Colon (tissue), 2 donors: ENCODE data around the gene GPR142.

Experiments used
- FAIRE-seq: peaks from 2 replicates; lab custom pipeline; 2012; peaks lifted over from hg19 to GRCh38; lab: Jason Lieb, UNC
- donor health status: control.
- donor health status: control.

The GPR142 gene

GRCh38 chr17:74344658-74345057 lies 22.6 kb upstream of the GPR142 start:
- no peak for FAIRE-seq

DNA sequence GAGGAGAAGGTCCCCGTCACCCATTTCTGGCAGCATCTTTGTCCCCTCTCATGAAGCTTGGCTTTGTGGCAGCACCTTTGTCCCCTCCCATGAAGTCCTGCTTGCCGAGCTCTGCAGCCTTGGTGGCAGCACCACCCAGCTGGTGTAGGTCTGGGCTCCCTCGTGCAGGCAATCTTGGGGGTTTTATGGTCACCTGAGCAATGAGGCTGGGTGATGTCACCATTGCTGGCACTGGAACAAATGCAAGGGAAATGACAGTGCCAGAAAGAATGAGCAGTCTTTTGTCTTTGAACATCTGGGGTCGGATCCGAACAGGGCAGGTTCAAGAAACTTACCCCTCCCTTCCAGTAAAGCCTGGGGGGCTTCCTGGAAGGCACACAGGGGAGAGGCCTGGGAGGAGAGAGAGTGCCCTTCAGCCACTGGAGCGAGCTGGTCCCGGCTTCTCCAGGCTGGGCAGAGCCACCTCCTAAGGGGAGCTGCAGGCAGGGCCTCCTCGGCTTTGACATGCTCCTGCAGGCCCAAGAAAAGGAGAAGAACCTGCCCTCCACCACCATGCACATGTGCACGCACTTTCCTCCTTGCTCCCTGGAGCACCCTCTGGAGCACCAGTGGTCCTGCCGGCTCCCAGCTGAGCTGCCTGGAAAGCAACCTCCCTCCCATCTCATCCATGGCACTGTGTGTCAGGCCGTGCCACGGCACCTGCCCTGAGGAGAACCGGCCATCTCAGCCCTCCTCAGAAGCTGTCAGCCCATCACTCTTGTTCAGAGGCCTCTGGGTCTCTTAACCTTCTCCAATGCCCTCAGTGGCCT lies 21.7 kb upstream of the GPR142 start:
- FAIRE-seq: no peak

DNA sequence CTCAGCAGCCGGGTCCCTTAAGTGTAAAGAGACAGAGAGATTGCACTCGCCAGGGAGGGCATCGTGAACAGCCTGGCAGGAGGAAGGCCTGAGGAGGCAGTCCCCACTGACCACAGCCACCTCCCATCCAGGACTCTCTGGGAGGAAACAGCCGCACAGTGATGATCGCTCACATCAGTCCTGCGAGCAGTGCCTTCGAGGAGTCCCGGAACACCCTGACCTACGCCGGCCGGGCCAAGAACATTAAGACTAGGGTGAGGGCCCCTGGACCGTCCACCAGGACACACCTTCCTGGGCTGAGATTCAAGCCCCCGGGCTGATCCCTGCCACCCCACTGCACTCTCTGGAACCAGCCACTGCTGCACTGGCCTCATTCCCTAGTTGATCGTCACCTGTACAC lies 19.7 kb upstream of the GPR142 start:
- FAIRE-seq: no peak

GRCh38 chr17:74349120-74349519 lies 18.2 kb upstream of the GPR142 start:
- no peak for FAIRE-seq

DNA sequence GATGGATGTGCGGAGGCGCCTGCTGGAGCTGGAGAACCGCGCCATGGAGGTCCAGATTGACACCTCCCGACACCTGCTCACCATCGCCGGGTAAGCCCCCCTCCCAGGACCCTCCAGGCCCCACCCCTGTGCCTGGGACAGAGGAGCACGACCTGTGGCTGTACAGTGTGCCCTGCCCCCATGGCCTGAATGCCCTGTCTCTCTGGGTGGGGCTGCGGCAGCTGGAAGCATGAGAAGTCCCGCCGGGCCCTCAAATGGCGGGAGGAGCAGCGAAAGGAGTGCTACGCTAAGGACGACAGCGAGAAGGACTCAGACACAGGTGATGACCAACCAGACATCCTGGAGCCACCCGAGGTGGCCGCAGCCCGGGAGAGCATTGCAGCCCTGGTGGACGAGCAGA lies 16.8 kb upstream of the GPR142 start:
- no peak for FAIRE-seq

- FAIRE-seq: no peak
Measured at GRCh38 chr17:74351552-74352210, 15.6 kb upstream of the GPR142 start.

DNA sequence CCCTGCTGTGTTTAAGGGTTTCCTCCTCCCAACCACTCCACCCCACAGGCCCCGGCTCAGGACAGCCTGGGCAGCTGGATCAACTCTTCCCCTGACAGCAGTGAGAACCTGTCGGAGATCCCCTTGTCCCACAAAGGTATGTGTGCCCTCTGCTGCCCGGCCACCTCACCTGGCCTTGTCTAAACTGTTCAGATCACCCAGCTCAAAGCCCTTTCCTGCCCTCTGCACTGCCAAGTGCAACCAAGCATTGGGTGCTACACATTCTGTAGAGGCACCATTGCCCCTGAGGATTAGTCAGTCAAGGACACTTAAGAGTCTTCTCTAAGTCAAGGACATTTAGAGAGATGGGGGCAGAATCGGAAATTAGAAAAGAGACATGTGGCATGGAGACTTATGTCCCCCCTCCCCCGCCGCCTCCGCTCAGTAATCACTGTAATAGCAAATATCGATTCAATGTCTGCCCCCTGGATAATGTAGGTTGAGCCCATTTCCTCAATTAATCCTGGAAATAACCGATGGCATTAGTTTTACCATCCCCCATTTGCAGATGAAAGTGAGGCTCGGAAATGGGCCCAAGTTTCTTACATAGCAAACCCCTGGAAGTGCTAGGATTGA lies 13.8 kb upstream of the GPR142 start:
- FAIRE-seq: no peak

DNA sequence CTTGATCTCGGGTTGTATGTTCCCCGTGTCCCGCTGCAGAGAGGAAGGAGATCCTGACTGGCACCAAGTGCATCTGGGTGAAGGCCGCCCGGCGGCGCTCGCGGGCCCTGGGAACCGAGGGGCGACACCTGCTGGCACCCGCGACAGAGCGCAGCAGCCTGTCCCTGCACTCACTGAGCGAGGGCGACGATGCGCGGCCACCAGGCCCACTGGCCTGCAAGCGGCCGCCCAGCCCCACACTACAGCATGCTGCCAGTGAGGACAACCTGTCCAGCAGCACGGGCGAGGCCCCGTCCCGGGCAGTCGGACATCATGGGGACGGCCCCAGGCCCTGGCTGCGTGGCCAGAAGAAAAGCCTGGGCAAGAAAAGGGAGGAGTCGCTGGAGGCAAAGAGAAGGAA lies 13.2 kb upstream of the GPR142 start:
- no peak for FAIRE-seq

DNA sequence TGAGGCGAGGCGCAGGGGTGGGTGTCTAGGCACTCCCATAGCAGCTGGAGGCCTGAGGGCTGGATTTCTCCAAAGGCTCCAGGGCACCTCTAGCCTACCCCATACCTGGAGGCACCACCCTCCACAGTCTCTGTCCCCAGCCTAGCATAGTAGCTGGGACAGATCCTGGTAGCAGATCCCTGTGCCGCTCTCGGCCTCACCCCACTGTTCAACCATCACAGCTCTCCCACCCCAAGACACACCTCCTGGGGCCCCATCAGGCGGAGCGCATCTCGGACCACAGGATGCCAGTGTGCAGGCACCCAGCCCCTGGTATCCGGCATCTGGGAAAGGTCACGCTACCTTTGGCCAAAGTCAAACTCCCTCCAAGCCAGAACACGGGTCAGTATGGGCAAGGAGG lies 12.7 kb upstream of the GPR142 start:
- FAIRE-seq: no peak

DNA sequence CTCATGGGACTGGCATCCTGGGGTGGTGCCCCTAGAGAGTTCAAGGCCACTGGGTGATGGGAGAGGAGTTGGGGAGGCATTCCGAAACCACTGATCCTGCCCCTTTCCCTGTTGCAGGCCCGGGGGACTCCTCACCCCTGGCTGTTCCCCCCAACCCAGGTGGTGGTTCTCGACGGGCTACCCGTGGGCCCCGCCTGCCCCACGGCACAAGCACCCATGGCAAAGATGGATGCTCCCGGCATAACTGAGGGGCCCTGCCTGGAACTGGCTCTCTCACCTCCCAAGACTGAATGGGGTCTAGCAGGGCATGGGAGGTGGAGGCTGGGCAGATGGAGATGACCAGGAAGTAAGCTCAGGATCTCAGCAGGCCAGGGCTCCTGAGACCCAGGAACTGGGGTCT lies 12.2 kb upstream of the GPR142 start:
- FAIRE-seq: no peak

DNA sequence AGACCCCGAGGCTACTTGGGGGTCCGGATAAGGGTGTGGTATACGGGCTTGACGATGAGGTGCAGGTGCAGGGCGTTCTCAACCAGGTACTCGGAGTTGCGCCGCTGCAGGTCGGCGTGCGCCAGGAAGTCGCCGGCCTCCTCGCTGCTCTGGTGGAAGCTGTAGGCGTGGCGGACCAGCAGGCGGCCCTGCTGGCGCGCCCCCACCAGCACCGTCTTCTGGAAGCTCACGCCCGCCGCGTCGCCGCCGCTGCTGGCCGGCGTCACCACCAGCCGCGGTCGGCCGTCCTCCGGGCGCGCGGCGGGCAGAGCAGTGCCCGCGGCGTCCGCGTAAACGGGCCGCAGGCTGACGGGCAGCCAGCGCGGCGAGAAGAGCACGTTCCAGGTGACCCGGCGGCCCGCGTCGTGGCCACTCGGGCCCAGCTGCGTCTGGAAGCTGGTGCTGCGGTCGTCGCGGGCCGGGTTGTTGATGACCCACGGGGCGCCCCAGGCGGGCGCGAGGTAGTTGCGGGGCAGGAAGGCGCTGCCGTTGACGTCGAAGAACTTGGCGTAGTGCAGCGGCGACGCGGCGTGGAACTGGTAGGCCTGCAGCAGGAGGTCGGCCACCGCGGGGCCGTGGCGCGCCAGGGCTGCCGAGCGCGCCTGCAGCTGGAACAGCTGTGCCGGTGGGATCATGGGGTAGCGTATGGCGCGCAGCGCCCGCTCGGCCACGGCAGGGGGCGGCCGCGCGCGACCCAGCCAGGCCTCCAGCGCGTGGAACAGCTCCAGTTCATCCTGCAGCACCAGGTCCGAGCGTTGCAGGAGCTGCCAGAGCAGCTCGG lies 10.4 kb upstream of the GPR142 start:
- FAIRE-seq: no peak

- FAIRE-seq: no peak
Measured at GRCh38 chr17:74357466-74357809, 9.9 kb upstream of the GPR142 start.

DNA sequence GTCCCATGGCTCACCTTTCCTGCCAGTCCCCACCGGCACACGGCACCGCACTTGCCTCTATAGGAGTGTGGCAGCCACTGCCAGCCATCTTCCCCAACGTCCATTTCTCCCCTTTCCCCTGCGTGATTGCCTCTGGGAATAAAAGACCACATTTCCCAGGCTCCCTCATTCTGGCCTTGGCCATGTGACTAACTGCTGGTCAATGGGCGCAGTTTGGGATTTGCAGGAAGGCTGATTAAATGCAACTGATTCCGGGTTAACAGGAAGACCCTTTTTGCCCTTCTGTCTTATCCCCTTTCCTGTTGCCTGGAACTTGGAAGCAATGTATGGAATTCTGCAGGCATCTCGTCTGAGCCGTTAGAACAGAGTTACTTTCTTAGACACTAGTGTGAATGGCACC lies 8.6 kb upstream of the GPR142 start:
- FAIRE-seq: no peak

- no peak for FAIRE-seq
Measured at GRCh38 chr17:74359916-74360315, 7.4 kb upstream of the GPR142 start.

DNA sequence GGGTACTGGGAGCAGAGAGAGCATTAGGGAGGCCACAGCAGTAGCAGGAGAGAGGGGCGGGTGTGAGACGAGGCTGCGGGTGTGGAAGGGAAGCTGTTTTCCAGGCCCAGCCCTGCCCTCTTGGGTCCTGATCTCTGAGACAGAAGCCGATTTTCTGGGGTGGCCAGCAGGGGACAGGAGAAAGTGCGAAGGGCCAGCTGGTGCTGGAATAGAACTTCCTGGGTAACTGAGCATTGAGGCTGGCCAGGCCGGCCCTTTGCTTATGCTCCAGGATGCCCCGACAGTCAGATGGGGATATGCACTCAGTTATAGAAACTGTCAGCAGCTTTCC lies 6.4 kb upstream of the GPR142 start:
- no peak for FAIRE-seq

- no peak for FAIRE-seq
Measured at GRCh38 chr17:74361230-74362068, 5.9 kb upstream of the GPR142 start, which contains the start of gene BTBD17. Gene BTBD17 (minus strand): TSS chr17:74361868. CDS start chr17:74361819, 49 bp downstream.

DNA sequence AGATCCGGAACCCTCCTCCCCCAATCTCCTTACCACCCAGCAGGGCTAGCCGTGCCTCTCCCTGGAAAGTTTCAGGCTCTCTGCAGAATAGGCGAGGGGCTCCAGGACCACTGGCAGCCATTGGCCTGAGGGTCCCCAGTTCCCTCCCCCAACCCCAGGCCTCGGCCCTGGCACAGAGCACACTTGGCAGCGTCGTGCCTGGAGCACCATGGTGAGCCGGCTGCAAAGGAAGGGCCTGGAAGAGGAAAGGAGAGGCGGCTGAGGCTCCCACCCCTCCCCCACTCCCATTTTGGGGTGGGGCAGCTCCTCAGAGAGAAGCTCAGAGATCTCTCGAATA lies 5.3 kb upstream of the GPR142 start:
- FAIRE-seq: no peak

GRCh38 chr17:74362810-74363498 lies 4.4 kb upstream of the GPR142 start:
- no peak for FAIRE-seq

DNA sequence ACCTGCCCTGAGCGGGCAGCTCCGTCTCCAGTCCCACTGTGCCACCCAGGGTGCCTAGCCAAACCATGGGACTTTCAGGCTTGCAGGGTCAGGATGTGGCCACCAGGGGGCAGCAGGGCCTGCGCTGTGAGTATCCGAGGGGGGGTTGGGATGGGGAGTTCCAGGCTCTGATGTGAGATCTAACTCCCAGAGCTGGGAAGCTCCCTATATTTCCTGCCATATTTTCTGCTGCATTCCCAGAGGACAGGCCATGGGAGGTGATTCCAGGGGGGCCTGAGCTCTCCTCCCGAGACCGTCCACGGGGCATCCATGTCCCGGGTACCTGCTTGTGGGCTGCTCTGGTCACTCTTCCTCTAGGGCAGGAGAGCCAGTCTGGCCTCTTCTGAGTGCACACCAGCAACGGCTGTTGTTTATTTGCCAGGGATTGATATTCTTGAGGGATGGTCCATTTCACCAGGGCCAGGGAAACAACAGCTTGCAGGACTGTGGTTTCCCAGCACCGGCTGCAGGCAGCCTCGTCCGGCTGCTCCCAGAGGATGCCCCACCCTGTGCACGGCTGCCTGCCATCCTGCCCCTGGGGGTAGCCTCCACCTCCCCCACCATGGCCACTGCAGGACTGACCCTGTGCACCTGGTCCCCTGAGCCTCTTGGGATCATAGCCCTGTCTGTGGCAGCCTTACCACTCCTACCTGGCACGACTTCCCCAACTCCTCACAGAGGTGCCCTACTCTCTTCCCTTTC lies 1.2 kb downstream of the GPR142 start:
- no peak for FAIRE-seq

- FAIRE-seq: no peak
Measured at GRCh38 chr17:74369221-74369620, 1.9 kb downstream of the GPR142 start.
